IPS-18c (cell line): ENCODE measurements around the gene LCN6.

ENCODE experiments used
- H3K4me3 ChIP-seq: 2 replicates; pipeline ENCODE4 v1.7.0; 2013; ENCODE audit warnings: low read depth, mild to moderate bottlenecking, low read length, moderate library complexity; ENCODE audit not compliant: insufficient read depth
- H3K9me3 ChIP-seq: one replicate; pipeline ENCODE4 v1.6.1; 2013; ENCODE audit warnings: mild to moderate bottlenecking, low read length, moderate library complexity; ENCODE audit not compliant: control insufficient read depth, insufficient read depth

The LCN6 gene

GRCh38 chr9:136751814-136752213 is 3.5 kb upstream of the LCN6 start:
- no peak overlapping the region for H3K4me3 ChIP-seq
- H3K9me3 ChIP-seq, result no peaks in the 10 kb centered on the region

GRCh38 chr9:136751244-136751643 is 2.9 kb upstream of the LCN6 start:
- Histone ChIP-seq H3K4me3 (no peak overlapping the region), H3K9me3 (no peaks in the 10 kb centered on the region)

- H3K9me3 ChIP-seq, result no peaks in the 10 kb centered on the region
- H3K4me3 ChIP-seq, result no peak overlapping the region
These were observed 2.2 kb upstream of the LCN6 start for GRCh38 chr9:136750526-136750925.

GRCh38 chr9:136748666-136749611 is 614 bp upstream of the LCN6 start:
- Histone ChIP-seq H3K9me3 (no peaks in the 10 kb centered on the region), H3K4me3 (no peak overlapping the region)

GRCh38 chr9:136747161-136748060 is 914 bp downstream of the LCN6 start:
- H3K9me3 ChIP-seq, result no peaks in the 10 kb centered on the region
- H3K4me3 ChIP-seq, result no peak overlapping the region

GRCh38 chr9:136746621-136747020 is 1.7 kb downstream of the LCN6 start:
- no peaks in the 10 kb centered on the region for H3K9me3 ChIP-seq
- no peak overlapping the region for H3K4me3 ChIP-seq

- no peak overlapping the region for H3K4me3 ChIP-seq
- H3K9me3 ChIP-seq, result no peaks in the 10 kb centered on the region
These were observed 2.2 kb downstream of the LCN6 start for GRCh38 chr9:136746155-136746490.

- H3K4me3 ChIP-seq, result no peak overlapping the region
- H3K9me3 ChIP-seq, result no peaks in the 10 kb centered on the region
These were observed 2.8 kb downstream of the LCN6 start for GRCh38 chr9:136745389-136746154.

- H3K9me3 ChIP-seq, result no peaks in the 10 kb centered on the region
- H3K4me3 ChIP-seq, result no peak overlapping the region
These were observed 3.6 kb downstream of the LCN6 start for GRCh38 chr9:136744773-136745172.

- H3K9me3 ChIP-seq, result no peaks in the 10 kb centered on the region
These were observed 4.6 kb downstream of the LCN6 start for GRCh38 chr9:136743639-136744211.

GRCh38 chr9:136742591-136743391 is 5.5 kb downstream of the LCN6 start, which contains the start of gene LCN10:
Gene LCN10, minus strand, starts transcription at chr9:136742940. Its CDS starts 37 bp downstream, at chr9:136742903.
- Histone ChIP-seq H3K4me3 (no peak within 1 kb of the TSS), H3K9me3 (no peaks in the 10 kb centered on the region)

More at GRCh38 chr9:136743639-136744211, 4.6 kb downstream of the LCN6 start:
- no peak overlapping the region for H3K4me3 ChIP-seq

- Histone ChIP-seq H3K4me3 (no peak overlapping the region), H3K9me3 (no peaks in the 10 kb centered on the region)
These were observed 6.3 kb downstream of the LCN6 start for GRCh38 chr9:136741883-136742571.

GRCh38 chr9:136740971-136741882 is 7.1 kb downstream of the LCN6 start:
- Histone ChIP-seq H3K9me3 (no peaks in the 10 kb centered on the region), H3K4me3 (no peak overlapping the region)

- H3K9me3 ChIP-seq, result no peaks in the 10 kb centered on the region
- no peak overlapping the region for H3K4me3 ChIP-seq
These were observed 7.8 kb downstream of the LCN6 start for GRCh38 chr9:136740491-136740890.

GRCh38 chr9:136740069-136740468 is 8.3 kb downstream of the LCN6 start:
- H3K4me3 ChIP-seq, result no peak overlapping the region
- no peaks in the 10 kb centered on the region for H3K9me3 ChIP-seq
